Erythroblast (primary cell): ENCODE measurements around the gene CRTAC1.

Experiments
- DNase-seq, 2 experiments: peaks; one replicate each; lab custom pipeline; 2025; lab: John Stamatoyannopoulos, UW
- GATA1 ChIP-seq: IDR thresholded peaks from 2 replicates; pipeline ENCODE4 v1.6.1; 2011; ENCODE audit warnings: low read depth, mild to moderate bottlenecking, control low read depth, low read length, moderate library complexity
- POLR2A ChIP-seq: IDR thresholded peaks from 2 replicates; pipeline ENCODE4 v1.6.1; 2011; ENCODE audit warnings: mild to moderate bottlenecking, low read length

CRTAC1 gene

DNA sequence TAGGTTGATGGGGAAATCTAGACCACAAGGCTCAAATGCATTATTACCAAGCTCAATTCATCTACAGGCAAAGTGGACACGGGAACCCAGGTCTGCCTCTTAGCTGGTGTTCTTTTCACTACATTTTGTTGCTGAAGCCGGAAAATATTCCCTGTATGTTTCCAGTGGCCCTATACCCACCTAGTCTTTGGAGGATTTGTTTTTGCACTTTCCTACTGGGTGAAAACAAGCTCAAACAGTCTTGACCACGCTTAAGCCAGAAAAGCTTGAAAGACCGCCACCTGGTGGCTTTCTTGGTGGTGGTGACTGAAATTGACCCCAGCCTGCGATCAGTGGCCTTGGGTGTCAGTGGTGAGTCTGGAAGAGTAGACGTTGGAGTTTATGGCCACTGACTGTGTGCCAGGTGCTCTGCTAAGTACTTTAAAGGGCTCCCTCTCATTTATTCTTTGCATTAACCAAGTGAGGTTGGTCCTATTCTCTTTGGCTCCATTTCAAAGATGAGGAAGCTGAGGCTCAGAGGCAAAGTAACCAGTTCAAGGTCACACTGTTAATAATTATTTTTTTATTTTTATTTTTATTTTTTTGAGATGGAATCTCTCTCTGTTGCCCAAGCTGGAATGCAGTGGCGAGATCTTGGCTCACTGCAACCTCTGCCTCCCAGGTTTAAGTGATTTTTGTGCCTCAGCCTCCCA is 11.1 kb upstream of the CRTAC1 start:
- DNase-seq: peak; percentile 53 to 71
- TF ChIP-seq POLR2A: no peak
- no peak for TF ChIP-seq GATA1

GRCh38 chr10:98039690-98040381 is 9.4 kb upstream of the CRTAC1 start:
- no peak for TF ChIP-seq POLR2A
- DNase-seq: no peak

GRCh38 chr10:98038288-98038687 is 7.9 kb upstream of the CRTAC1 start:
- TF ChIP-seq POLR2A (no peak), GATA1 (no peak)
- DNase-seq: no peak

- DNase-seq: no peak
- TF ChIP-seq GATA1: no peak
- TF ChIP-seq POLR2A: no peak
Observed at GRCh38 chr10:98035599-98035998, 5.2 kb upstream of the CRTAC1 start.

DNA sequence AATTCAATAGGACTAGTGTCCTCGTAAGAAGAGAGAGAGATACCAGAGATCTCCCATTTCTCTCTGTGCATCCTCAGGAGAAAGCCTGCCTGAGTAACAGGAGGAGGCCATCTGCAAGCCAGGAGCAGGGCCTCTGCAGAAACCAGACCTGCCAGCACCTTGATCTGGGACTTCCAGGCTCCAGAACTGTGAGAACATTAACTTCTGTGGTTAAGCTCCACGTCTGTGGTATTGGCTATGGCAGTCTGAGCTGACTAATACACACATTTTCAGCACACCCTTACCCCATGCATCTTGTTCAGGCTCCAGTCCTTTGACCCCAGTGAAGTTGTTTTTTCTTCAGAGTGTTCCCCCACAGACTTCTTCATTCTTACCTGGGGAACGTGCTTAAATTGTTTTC is 3.1 kb upstream of the CRTAC1 start:
- TF ChIP-seq POLR2A (no peak), GATA1 (no peak)

DNA sequence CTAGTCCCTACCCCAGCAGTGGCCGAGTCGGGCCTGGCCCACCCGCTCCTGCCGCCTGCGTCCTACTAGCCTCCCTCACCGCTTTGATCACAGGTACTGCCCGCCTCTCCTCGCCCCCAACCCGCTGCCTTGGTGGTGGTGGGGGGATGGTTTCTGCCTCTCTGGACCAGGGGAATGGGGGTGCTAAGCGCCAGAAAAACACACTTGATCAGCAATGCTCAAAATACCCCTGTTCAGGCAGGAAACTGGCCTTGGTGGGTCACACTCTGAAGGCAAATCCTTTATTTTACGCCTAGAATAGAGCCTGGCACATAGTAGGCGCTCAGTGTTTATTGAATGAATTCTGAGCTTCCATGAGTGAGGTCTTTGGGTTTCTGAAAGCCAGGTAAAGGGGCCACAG is 1.0 kb upstream of the CRTAC1 start:
- no peak for TF ChIP-seq POLR2A
- TF ChIP-seq GATA1: no peak
- no peak for DNase-seq

More for the DNA sequence above, 3.1 kb upstream of the CRTAC1 start:
- no peak for DNase-seq

- TF ChIP-seq POLR2A (no peak), GATA1 (no peak)
- no peak for DNase-seq
Observed at GRCh38 chr10:98030991-98031431, 590 bp upstream of the CRTAC1 start.

GRCh38 chr10:98029149-98030092 is 1.0 kb downstream of the CRTAC1 start:
- TF ChIP-seq POLR2A (no peak), GATA1 (no peak)
- no peak for DNase-seq

DNA sequence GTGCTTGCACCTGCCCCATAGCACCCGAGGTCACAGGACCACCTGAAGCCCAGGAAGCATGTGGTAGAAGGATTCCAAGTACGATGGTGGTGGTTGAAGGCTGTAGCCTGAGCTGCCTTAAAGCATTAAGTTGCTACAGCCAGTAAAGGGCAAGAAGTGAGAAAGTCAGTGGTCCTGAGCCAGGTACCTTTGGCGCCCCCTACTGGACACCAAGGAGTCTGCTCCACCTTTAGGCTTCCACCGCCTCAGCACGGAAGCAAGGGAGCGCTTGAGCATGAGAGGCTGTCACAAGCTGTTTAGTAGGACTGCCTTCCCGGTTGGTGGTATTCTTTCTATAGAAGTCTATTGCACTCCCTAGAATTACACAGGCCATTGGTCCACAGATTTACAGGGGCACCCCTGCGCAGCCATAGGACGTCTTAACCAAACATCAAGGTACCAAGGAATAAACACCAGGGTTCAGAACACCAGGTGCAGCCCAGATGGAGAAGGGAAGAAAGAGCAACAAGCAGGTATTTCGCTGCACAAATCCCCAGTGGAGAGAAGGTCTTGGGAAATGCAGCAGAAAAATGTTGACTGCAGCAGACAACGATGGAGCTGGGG is 2.2 kb downstream of the CRTAC1 start:
- peak; percentile 73 to 85 for DNase-seq
- no peak for TF ChIP-seq POLR2A
- TF ChIP-seq GATA1: no peak

GRCh38 chr10:98023024-98023423 is 7.4 kb downstream of the CRTAC1 start:
- no peak for DNase-seq
- TF ChIP-seq POLR2A: no peak
- no peak for TF ChIP-seq GATA1

DNA sequence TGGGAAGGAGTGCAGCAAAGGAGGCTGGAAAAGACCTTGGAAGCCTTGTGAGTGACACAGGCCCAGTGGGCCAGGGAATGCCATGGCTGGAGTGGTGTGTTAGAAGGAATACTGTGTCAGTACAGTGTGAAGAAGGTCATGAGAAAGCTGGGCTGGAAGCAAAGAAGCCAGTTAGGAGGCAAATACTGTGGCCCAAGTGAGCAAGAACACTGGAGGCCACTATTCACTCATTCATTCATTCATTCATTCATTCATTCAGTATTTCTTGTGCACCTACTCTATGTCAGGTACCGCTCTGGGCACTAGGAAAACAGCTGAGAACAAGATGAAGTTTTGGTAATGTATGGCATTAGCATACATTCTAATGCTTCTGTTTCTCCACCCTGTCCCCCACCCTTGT is 9.6 kb downstream of the CRTAC1 start:
- TF ChIP-seq POLR2A: no peak
- DNase-seq: no peak

DNA sequence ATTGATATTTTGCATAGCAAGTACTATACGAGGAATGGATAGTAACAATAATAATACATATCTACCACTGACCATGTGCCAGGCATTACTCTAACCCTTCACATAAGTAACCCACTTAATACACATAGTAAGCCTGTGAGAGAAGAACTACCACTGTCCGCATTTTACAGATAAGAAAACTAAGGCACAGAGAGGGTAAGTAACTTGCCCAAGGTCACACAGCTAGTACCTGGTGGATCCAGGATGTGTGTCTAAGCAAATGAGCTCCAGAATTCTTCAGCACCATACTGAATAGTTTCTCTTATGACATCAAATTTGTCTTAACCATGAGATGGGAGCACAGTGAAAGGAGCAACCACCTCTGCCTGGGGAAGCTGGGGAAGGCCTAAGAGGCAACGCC is 10.2 kb downstream of the CRTAC1 start:
- no peak for DNase-seq
- TF ChIP-seq POLR2A (no peak), GATA1 (no peak)

DNA sequence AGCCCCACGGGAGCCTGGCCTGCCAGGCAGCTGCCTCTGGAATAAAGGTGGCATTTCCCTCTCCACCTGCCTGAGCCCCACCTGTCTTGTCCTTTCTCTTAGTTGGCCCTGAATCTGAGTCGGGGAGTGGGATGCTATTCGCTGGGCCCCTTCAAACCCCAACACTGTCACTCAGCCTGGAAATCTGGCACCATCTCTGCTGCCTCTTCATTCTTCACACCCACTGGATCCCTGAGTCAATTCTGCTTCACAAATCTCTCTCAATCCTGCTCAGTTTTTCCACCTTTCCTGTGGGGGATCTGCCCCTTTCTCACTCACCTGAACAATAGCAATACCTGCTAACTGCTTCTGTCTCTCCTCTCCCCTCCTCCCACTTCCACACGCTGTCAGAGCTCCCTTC is 10.6 kb downstream of the CRTAC1 start:
- no peak for TF ChIP-seq GATA1
- no peak for TF ChIP-seq POLR2A
- no peak for DNase-seq
